GM12878 (cell line): ENCODE results near the gene CD101. TPM values are rescaled to one million over a fixed set of nuclear protein-coding genes. Genes with fewer than 3 reads are reported as not detected.
"Not testable (repeated sequence)": the region's sequence is repeated elsewhere in the genome, so short reads cannot be mapped to it uniquely, and the experiment has no call there.

Experiments used
- ATAC-seq: fragments of 200-7000 bp; cut with Tn5 transposase; 3 replicates; pipeline ENCODE4 v1.9.1; 2020; ENCODE audit warnings: mild to moderate bottlenecking, moderate library complexity
- BruUV-seq: library from RNA; stranded (reverse); fragments of 400-500 nt; replicated peaks from 2 replicates; lab custom pipeline; 2021; lab: Mats Ljungman, UMichigan
- CTCF ChIA-PET: fragments of 300-600 bp; sonication (Branson Sonifier 250); formaldehyde crosslinking; extraction: SDS; loops from one replicate; lab custom pipeline; 2021; ENCODE audit warnings: inconsistent platforms; lab: Yijun Ruan, JAX
- POLR2A ChIA-PET: fragments of 350-600 bp; formaldehyde crosslinking; extraction: SDS; loops from one replicate; lab custom pipeline; 2021; ENCODE audit warnings: inconsistent platforms; lab: Charles Lee
- RAD21 ChIA-PET: fragments of 300-600 bp; sonication (Branson Sonifier 250); formaldehyde crosslinking; loops from one replicate; lab custom pipeline; 2023; ENCODE audit warnings: antibody characterized with exemption; ENCODE audit not compliant: unreplicated experiment; lab: Charles Lee
- SMC1A ChIA-PET: fragments of 300-600 bp; sonication (Branson Sonifier 250); formaldehyde crosslinking; loops from one replicate; lab custom pipeline; 2023; ENCODE audit not compliant: unreplicated experiment, uncharacterized antibody; lab: Charles Lee
- DNase-seq: peaks from one replicate; pipeline ENCODE4 v3.0.0-alpha.2; 2011; ENCODE audit warnings: low read depth, low spot score
- FAIRE-seq: peaks from 3 replicates; lab custom pipeline; 2011; peaks lifted over from hg19 to GRCh38; lab: Jason Lieb, UNC
- H2AFZ ChIP-seq: 2 replicates; pipeline ENCODE4 v1.6.0; 2011; ENCODE audit warnings: low read depth, low read length, control low read depth; ENCODE audit not compliant: control insufficient read depth
- H3K27ac ChIP-seq: 2 replicates; pipeline ENCODE4 v1.5.1; 2011; ENCODE audit warnings: control low read depth; ENCODE audit not compliant: control insufficient read depth, insufficient read depth
- H3K27me3 ChIP-seq, 2 experiments: replicated peaks in 1 of 2; 2 replicates each; pipeline versions ENCODE4 v1.6.0 to v1.6.1; 2011; ENCODE audit warnings: low read length in 1 of 2; ENCODE audit not compliant: control insufficient read depth in 2 of 2, insufficient read depth in 2 of 2
- H3K36me3 ChIP-seq, 2 experiments: 2 replicates each; pipeline ENCODE4 v1.5.1; 2011; ENCODE audit warnings: low read length in 1 of 2; ENCODE audit not compliant: control insufficient read depth in 2 of 2, insufficient read depth in 2 of 2
- H3K4me1 ChIP-seq: 2 replicates; pipeline ENCODE4 v1.6.1; 2011; ENCODE audit warnings: mild to moderate bottlenecking, low read length, moderate library complexity, mixed read lengths; ENCODE audit not compliant: control insufficient read depth, insufficient read depth
- H3K4me2 ChIP-seq: 2 replicates; pipeline ENCODE4 v1.6.0; 2011; ENCODE audit warnings: control low read depth; ENCODE audit not compliant: control insufficient read depth, insufficient read depth
- H3K4me3 ChIP-seq: fragments of 200-600 bp; sonication (generic); 2 replicates; pipeline ENCODE4 v1.5.1; 2016
- H3K79me2 ChIP-seq: 2 replicates; pipeline ENCODE4 v1.6.0; 2011; ENCODE audit warnings: low read length; ENCODE audit not compliant: control insufficient read depth, insufficient read depth
- H3K9ac ChIP-seq: 2 replicates; pipeline ENCODE4 v1.8.0; 2011; ENCODE audit warnings: low read length, control low read depth, mixed read lengths; ENCODE audit not compliant: control insufficient read depth, insufficient read depth
- H3K9me3 ChIP-seq: replicated peaks from 3 replicates; pipeline ENCODE4 v1.5.1; 2011; ENCODE audit warnings: mild to moderate bottlenecking, low read length; ENCODE audit not compliant: control insufficient read depth, insufficient read depth
- H4K20me1 ChIP-seq: 2 replicates; pipeline ENCODE4 v1.6.0; 2011; ENCODE audit not compliant: control insufficient read depth, insufficient read depth
- BHLHE40 ChIP-seq, 2 experiments: fragments of 450-650 bp in 1 of 2; IDR thresholded peaks; 2 replicates each; pipeline ENCODE4 v1.6.1; 2011 to 2017; ENCODE audit warnings: low read depth in 2 of 2, borderline replicate concordance in 1 of 2, improper control_type of control experiment in 1 of 2, low read length in 1 of 2, mild to moderate bottlenecking in 1 of 2
- BRCA1 ChIP-seq: IDR thresholded peaks from 2 replicates; pipeline ENCODE4 v1.6.1; 2011; ENCODE audit warnings: low read depth, low read length, improper control_type of control experiment
- CREM ChIP-seq: IDR thresholded peaks from 2 replicates; pipeline ENCODE4 v1.6.1; 2014; ENCODE audit warnings: antibody characterized with exemption, low read depth
- FOXK2 ChIP-seq: fragments of 450-650 bp; IDR thresholded peaks from 2 replicates; pipeline ENCODE4 v1.6.1; 2017; ENCODE audit warnings: mild to moderate bottlenecking, moderate library complexity
- HCFC1 ChIP-seq: fragments of 150-350 bp; IDR thresholded peaks from 2 replicates; pipeline ENCODE4 v1.6.1; 2014; ENCODE audit warnings: low read length
- IKZF2 ChIP-seq, 2 experiments: fragments of 450-650 bp; IDR thresholded peaks; 2 replicates each; pipeline ENCODE4 v1.6.1; 2017; ENCODE audit warnings: mild to moderate bottlenecking in 2 of 2, moderate library complexity in 2 of 2
- NFIC ChIP-seq: IDR thresholded peaks from 2 replicates; pipeline ENCODE4 v1.6.1; 2012; ENCODE audit warnings: low read depth, mild to moderate bottlenecking, inconsistent platforms, low read length, moderate library complexity
- NFYA ChIP-seq: IDR thresholded peaks from 2 replicates; pipeline ENCODE4 v1.6.1; 2011; ENCODE audit warnings: low read depth, mild to moderate bottlenecking, low read length, improper control_type of control experiment, borderline replicate concordance
- NR2C2 ChIP-seq: IDR thresholded peaks from 2 replicates; pipeline ENCODE4 v1.6.1; 2011; ENCODE audit warnings: borderline replicate concordance, low read depth; ENCODE audit not compliant: control insufficient read depth, insufficient read length
- SREBF1 ChIP-seq: IDR thresholded peaks from 2 replicates; pipeline ENCODE4 v1.6.1; 2012; ENCODE audit warnings: mild to moderate bottlenecking, low read length
- WGBS: methylation state at CpG from one replicate; pipeline ENCODE4 v1.1.6; 2016; ENCODE audit warnings: low lambda C conversion rate; ENCODE audit not compliant: insufficient replicate concordance, insufficient coverage; ENCODE audit errors: missing lambda C conversion rate; 5-methylcytosine and 5-hydroxymethylcytosine counted together
- in situ Hi-C: fragments of 300-500 bp; cut with MboI; formaldehyde crosslinking; loops from 9 replicates; pipeline ENCODE4 v1.14.3; 2018; ENCODE audit warnings: mixed read lengths
- intact Hi-C: fragments of 100-400 bp; cut with micrococcal nuclease; formaldehyde crosslinking; loops from one replicate; pipeline ENCODE4 v1.14.2; 2022; ENCODE audit not compliant: unreplicated experiment
- polyA plus RNA-seq, 11 experiments: library from polyadenylated mRNA; depleted of rRNA in 4 of 11; unstranded in 6 of 11; stranded (reverse) in 5 of 11; fragments of >200 nt; fragmentation: Nextera tagmentation in 4 of 11; fragmentation: Illumina TruSeq in 1 of 11; extraction: Ambion mirVana in 4 of 11; extraction: Trizol in 1 of 11; gene quantifications; 1 replicate in 1 of 11; 2 replicates in 10 of 11; pipeline versions ENCODE4 v1.2.1 to v1.2.3, GENCODE V29; 2011 to 2016; ENCODE audit warnings: inconsistent platforms in 2 of 11, missing spikeins in 2 of 11, low read depth in 1 of 11
- total RNA-seq, 4 experiments: library from RNA; depleted of rRNA in 3 of 4; stranded (reverse); fragments of >200 nt in 3 of 4; fragmentation: Illumina TruSeq in 1 of 4; extraction: Trizol in 1 of 4; gene quantifications; 2 replicates each; pipeline versions ENCODE4 v1.2.1 to v1.2.3, GENCODE V29; 2013 to 2021
- TF ChIP-seq, protein P1 (sequence below): fragments of 150-350 bp; IDR thresholded peaks from 2 replicates; pipeline ENCODE4 v1.6.1; 2016; ENCODE audit warnings: low read depth, low read length
- TF ChIP-seq, protein P2 (sequence below): fragments of 450-650 bp; IDR thresholded peaks from 2 replicates; pipeline ENCODE4 v1.6.1; 2014; ENCODE audit warnings: mild to moderate bottlenecking

Gene CD101
- total and polyA plus RNA-seq, 10 of the 15 experiments (the other 5 are each of a cell fraction or from before 2014, with no cell fraction given), result 0.56 to 7.9 (median 2.9) TPM

DNA sequence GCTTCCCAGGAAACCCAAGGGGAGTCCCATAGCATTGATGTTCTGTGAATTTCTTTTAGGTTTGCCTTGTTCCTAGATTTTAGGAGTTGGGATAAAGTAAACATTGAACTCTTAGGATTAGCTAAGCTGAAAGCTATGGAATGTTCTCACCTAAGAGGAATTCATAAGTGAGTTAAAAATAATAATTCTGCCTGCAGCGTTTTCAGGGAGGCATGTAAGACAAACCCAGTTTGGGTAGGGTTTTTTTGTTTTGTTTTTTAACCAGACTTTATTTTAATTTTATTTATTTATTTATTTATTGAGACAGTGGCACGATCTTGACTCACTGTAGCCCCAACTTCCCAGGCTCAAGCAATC lies 28.9 kb upstream of the CD101 start:
- H3K27me3 ChIP-seq, result 0 out of 4 replicates have a peak, but pooled peaks cover 0 to 2% of the 10 kb centered on the region in 2 experiments
- no peak for DNase-seq
- H2AFZ ChIP-seq, result no peak overlapping the region
- no peak overlapping the region for H3K9ac ChIP-seq
- RAD21 ChIA-PET, result no interaction called here
- in situ Hi-C loops, result no loop called here
- no peaks in the 10 kb centered on the region for H3K4me1 ChIP-seq
- no peak overlapping the region for H3K4me3 ChIP-seq
- H3K4me2 ChIP-seq, result no peak overlapping the region
- 13% methylated on average over 2 of the region's 2 CpGs for WGBS
- H3K36me3 ChIP-seq, result no peaks in the 10 kb centered on the region
- no peak overlapping the region for H3K27ac ChIP-seq
- intact Hi-C loops, result no loop called here
- H3K9me3 ChIP-seq, result peaks cover 1% of the 10 kb centered on the region; the same call in 1 of the 3 replicates
- POLR2A ChIA-PET, result interaction anchor here (0.6 to 1.4 kb wide), 2 partner anchors 10 to 41 kb away, joined by 3 to 4 read pairs; no protein-coding TSS in a partner anchor
- H4K20me1 ChIP-seq, result no peaks in the 10 kb centered on the region
- H3K79me2 ChIP-seq, result no peaks in the 10 kb centered on the region
- ATAC-seq, result no peak
- SMC1A ChIA-PET, result interaction anchor here (1.1 to 1.5 kb wide), 3 partner anchors 28 to 109 kb away, joined by 3 to 5 read pairs (median 3); partner anchors contain the start of gene CD101
- CTCF ChIA-PET, result no interaction called here
- no peak for FAIRE-seq
- BruUV-seq, result no TSS peak
- TF ChIP-seq BRCA1 (no peak), FOXK2 (no peak), BHLHE40 (IDR thresholded peaks at IDR 0.05; ENCODE audit: borderline replicate concordance in 1 of 2, low read depth in 2 of 2, low read length in 1 of 2) (no peak), SREBF1 (no peak), NR2C2 (no peak), IKZF2 (IDR thresholded peaks at IDR 0.05) (no peak), NFIC (no peak), CREM (no peak), NFYA (no peak), HCFC1 (no peak)
- TF ChIP-seq, protein P1, sequence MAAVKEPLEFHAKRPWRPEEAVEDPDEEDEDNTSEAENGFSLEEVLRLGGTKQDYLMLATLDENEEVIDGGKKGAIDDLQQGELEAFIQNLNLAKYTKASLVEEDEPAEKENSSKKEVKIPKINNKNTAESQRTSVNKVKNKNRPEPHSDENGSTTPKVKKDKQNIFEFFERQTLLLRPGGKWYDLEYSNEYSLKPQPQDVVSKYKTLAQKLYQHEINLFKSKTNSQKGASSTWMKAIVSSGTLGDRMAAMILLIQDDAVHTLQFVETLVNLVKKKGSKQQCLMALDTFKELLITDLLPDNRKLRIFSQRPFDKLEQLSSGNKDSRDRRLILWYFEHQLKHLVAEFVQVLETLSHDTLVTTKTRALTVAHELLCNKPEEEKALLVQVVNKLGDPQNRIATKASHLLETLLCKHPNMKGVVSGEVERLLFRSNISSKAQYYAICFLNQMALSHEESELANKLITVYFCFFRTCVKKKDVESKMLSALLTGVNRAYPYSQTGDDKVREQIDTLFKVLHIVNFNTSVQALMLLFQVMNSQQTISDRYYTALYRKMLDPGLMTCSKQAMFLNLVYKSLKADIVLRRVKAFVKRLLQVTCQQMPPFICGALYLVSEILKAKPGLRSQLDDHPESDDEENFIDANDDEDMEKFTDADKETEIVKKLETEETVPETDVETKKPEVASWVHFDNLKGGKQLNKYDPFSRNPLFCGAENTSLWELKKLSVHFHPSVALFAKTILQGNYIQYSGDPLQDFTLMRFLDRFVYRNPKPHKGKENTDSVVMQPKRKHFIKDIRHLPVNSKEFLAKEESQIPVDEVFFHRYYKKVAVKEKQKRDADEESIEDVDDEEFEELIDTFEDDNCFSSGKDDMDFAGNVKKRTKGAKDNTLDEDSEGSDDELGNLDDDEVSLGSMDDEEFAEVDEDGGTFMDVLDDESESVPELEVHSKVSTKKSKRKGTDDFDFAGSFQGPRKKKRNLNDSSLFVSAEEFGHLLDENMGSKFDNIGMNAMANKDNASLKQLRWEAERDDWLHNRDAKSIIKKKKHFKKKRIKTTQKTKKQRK, result no peak
- TF ChIP-seq, protein P2, sequence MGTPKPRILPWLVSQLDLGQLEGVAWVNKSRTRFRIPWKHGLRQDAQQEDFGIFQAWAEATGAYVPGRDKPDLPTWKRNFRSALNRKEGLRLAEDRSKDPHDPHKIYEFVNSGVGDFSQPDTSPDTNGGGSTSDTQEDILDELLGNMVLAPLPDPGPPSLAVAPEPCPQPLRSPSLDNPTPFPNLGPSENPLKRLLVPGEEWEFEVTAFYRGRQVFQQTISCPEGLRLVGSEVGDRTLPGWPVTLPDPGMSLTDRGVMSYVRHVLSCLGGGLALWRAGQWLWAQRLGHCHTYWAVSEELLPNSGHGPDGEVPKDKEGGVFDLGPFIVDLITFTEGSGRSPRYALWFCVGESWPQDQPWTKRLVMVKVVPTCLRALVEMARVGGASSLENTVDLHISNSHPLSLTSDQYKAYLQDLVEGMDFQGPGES, result no peak

DNA sequence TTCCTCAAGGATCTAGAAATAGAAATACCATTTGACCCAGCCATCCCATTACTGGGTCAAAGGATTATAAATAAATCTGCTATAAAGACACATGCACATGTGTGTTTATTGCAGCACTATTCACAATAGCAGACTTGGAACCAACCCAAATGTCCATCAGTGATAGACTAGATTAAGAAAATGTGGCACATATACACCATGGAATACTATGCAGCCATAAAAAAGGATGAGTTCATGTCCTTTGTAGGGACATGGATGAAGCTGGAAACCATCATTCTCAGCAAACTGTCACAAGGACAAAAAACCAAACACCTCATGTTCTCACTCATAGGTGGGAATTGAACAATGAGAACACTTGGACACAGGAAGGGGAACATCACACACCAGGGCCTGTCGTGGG lies 21.3 kb upstream of the CD101 start:
- H3K4me1 ChIP-seq, intact Hi-C loops, FAIRE-seq, DNase-seq, H3K4me2 ChIP-seq, in situ Hi-C loops, H3K4me3 ChIP-seq, H3K9ac ChIP-seq, H3K79me2 ChIP-seq, CTCF ChIA-PET, H2AFZ ChIP-seq, POLR2A ChIA-PET, ATAC-seq, H3K9me3 ChIP-seq, H3K36me3 ChIP-seq, H4K20me1 ChIP-seq, RAD21 ChIA-PET, BruUV-seq, H3K27ac ChIP-seq, H3K27me3 ChIP-seq: not testable (repeated sequence)
- SMC1A ChIA-PET, result interaction anchor here (0.8 to 1.1 kb wide), 2 partner anchors 10 to 50 kb away, joined by 3 read pairs; no protein-coding TSS in a partner anchor
- 0% methylated on average over 1 of the region's 1 CpG for WGBS
